Thymus (tissue), 11 donors: Measurements from ENCODE around the gene GNA14. TPM values are rescaled to one million over a fixed set of nuclear protein-coding genes. Genes with fewer than 3 reads are reported as not detected.

Experiments
- DNase-seq, 9 donors: peaks; one replicate each; pipeline ENCODE4 v3.0.0-alpha.2; 2013; ENCODE audit warnings: low spot score in 9 of 9, low read depth in 6 of 9, missing footprints in 1 of 9
- H3K27ac ChIP-seq, 2 donors: one replicate each; pipeline ENCODE4 v1.5.1; 2013; ENCODE audit warnings: control low read depth in 1 of 2, low read depth in 1 of 2, low read length in 1 of 2, mild to moderate bottlenecking in 1 of 2, moderate library complexity in 1 of 2
- H3K27me3 ChIP-seq, 2 donors: one replicate each; pipeline ENCODE4 v1.5.1; 2013; ENCODE audit warnings: low read length in 1 of 2; ENCODE audit not compliant: control insufficient read depth in 2 of 2, insufficient read depth in 1 of 2
- H3K36me3 ChIP-seq, 2 donors: one replicate each; pipeline ENCODE4 v1.5.1; 2013; ENCODE audit warnings: low read length in 1 of 2, mild to moderate bottlenecking in 1 of 2, moderate library complexity in 1 of 2; ENCODE audit not compliant: control insufficient read depth in 2 of 2, insufficient read depth in 2 of 2
- H3K4me1 ChIP-seq, 2 donors: one replicate each; pipeline ENCODE4 v1.5.1; 2013; ENCODE audit warnings: low read length in 2 of 2; ENCODE audit not compliant: control insufficient read depth in 2 of 2, insufficient read depth in 2 of 2
- H3K4me3 ChIP-seq, 2 donors: one replicate each; pipeline ENCODE4 v1.5.1; 2013; ENCODE audit warnings: low read length in 2 of 2, control low read depth in 1 of 2, mild to moderate bottlenecking in 1 of 2
- H3K9me3 ChIP-seq, 2 donors: one replicate each; pipeline ENCODE4 v1.5.1; 2013; ENCODE audit warnings: low read length in 1 of 2, mild to moderate bottlenecking in 1 of 2; ENCODE audit not compliant: control insufficient read depth in 2 of 2, insufficient read depth in 1 of 2
- WGBS: extraction: QIAGEN DNeasy Blood & Tissue Kit; methylation state at CpG from one replicate; pipeline ENCODE4 v1.1.7; 2013; 5-methylcytosine and 5-hydroxymethylcytosine counted together
- polyA plus RNA-seq: library from polyadenylated mRNA; stranded (reverse); fragments of 200-250 nt; gene quantifications from one replicate; pipeline ENCODE4 v1.2.3, GENCODE V29; 2013
- total RNA-seq: library from RNA; stranded (reverse); fragments of 120-200 nt; gene quantifications from one replicate; pipeline ENCODE4 v1.2.4, GENCODE V29; 2013
- donor health status: healthy.

Gene GNA14
- total and polyA plus RNA-seq, 2 donors = 0.47 to 1.4 TPM

- H3K27me3 ChIP-seq = no peaks in the 10 kb centered on the region
- DNase-seq = no peak
- no peaks in the 10 kb centered on the region for H3K9me3 ChIP-seq
- no peaks in the 10 kb centered on the region for H3K36me3 ChIP-seq
- H3K4me1 ChIP-seq = no peaks in the 10 kb centered on the region
- H3K4me3 ChIP-seq = no peak overlapping the region
- H3K27ac ChIP-seq = no peak overlapping the region
- 91% methylated on average over 7 of the region's 7 CpGs for WGBS
These were observed 220.7 kb downstream of the GNA14 start for GRCh38 chr9:77427256-77427927.

- no peaks in the 10 kb centered on the region for H3K4me1 ChIP-seq
- H3K36me3 ChIP-seq = no peaks in the 10 kb centered on the region
- WGBS = 61% methylated on average over 3 of the region's 3 CpGs
- no peak overlapping the region for H3K27ac ChIP-seq
- no peak for DNase-seq
- no peak overlapping the region for H3K4me3 ChIP-seq
- no peaks in the 10 kb centered on the region for H3K27me3 ChIP-seq
- H3K9me3 ChIP-seq = no peaks in the 10 kb centered on the region
These were observed 221.4 kb downstream of the GNA14 start for GRCh38 chr9:77426712-77427111.

- no peaks in the 10 kb centered on the region for H3K36me3 ChIP-seq
- H3K4me3 ChIP-seq = no peak overlapping the region
- no peaks in the 10 kb centered on the region for H3K9me3 ChIP-seq
- H3K4me1 ChIP-seq = no peaks in the 10 kb centered on the region
- DNase-seq = no peak
- no peaks in the 10 kb centered on the region for H3K27me3 ChIP-seq
- H3K27ac ChIP-seq = no peak overlapping the region
- 74% methylated on average over 2 of the region's 2 CpGs for WGBS
These were observed 223.1 kb downstream of the GNA14 start for GRCh38 chr9:77424993-77425392.

DNA sequence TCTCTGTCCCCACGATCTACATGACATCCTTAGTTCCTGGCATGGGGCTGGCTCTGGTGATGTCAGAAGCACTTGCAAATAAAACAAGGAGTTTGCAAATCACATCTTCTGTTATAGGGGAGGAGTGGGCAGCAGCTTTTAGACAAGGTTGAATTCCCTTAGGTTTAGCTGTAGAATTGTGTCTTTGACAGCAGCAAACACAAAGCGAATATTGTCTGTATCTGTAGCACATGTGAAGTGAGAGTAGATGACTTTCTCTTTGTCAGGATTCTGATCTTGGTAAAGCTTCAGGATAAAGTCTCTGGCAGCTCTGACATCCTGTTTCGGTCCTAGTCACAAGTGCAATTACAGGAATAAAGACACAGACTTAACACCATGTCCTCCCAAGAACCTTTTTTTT, 224.3 kb downstream of the GNA14 start:
- Histone ChIP-seq H3K9me3 (no peaks in the 10 kb centered on the region), H3K4me1 (no peaks in the 10 kb centered on the region), H3K27ac (no peak overlapping the region), H3K4me3 (no peak overlapping the region), H3K27me3 (no peaks in the 10 kb centered on the region), H3K36me3 (no peaks in the 10 kb centered on the region)
- WGBS = 98% methylated on average over 3 of the region's 3 CpGs
- DNase-seq = no peak

- Histone ChIP-seq H3K27ac (no peak overlapping the region), H3K36me3 (no peaks in the 10 kb centered on the region), H3K4me1 (no peaks in the 10 kb centered on the region), H3K27me3 (no peaks in the 10 kb centered on the region), H3K4me3 (no peak overlapping the region), H3K9me3 (no peaks in the 10 kb centered on the region)
- DNase-seq = no peak
- WGBS = 97% methylated on average over 3 of the region's 3 CpGs
These were observed 225.2 kb downstream of the GNA14 start for GRCh38 chr9:77422969-77423368.

DNA sequence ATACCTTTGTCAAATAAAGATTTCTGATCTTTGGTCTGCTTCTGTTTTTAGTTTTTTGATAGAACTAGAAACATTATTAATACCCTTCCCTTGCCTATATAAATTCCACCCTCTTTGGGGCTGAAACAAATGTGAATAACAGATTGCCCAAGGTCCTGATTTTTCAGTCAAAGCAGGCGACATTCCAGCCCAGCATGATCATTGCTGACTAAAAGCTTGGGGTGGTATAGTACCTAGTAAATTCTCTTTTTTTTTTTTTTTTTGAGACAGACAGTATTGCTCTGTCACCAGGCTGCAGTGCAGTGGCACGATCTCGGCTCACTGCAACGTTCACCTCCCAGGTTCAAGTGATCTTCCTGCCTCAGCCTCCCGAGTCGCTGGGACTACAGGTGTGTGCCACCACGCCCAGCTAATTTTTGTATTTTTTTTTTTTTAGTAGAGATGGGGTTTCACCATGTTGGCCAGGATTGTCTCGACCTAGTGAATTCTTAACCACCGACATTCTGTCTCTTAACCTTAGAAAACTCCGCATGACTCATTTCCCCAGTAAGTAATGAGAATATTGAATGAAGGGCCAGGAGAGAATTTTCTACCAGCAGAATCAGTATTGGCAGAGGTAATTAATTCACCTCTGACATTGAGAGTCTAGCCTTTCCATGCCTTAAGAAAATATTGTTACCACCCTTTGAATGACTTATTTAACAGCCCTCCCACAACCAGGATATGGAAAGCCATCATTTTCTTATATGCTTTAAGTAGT, 226.4 kb downstream of the GNA14 start:
- Histone ChIP-seq H3K27ac (no peak overlapping the region), H3K36me3 (no peaks in the 10 kb centered on the region), H3K4me1 (no peaks in the 10 kb centered on the region), H3K27me3 (no peaks in the 10 kb centered on the region), H3K9me3 (no peaks in the 10 kb centered on the region), H3K4me3 (no peak overlapping the region)
- 97% methylated on average over 10 of the region's 10 CpGs for WGBS
- no peak for DNase-seq

DNA sequence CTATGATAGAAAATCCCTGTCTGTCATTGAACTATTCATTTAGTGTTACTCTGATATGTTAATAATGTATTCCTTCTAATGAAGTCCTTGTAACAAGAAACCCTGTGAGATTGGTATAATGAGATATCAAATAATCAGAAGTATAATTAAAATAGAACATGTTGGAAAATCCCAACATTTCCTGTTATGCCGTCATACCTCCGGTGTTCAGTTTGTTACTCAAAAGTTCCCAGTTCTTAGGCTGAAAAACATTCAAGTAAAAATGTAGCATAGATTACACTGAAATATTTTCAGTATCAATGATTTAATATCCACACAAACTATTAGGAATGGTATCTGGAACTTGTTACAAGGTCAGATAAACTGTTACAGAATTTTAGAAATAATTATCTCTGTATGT, 227.5 kb downstream of the GNA14 start:
- Histone ChIP-seq H3K27ac (no peak overlapping the region), H3K4me1 (no peaks in the 10 kb centered on the region), H3K36me3 (no peaks in the 10 kb centered on the region), H3K9me3 (no peaks in the 10 kb centered on the region), H3K4me3 (no peak overlapping the region), H3K27me3 (no peaks in the 10 kb centered on the region)
- WGBS = 97% methylated on average over 2 of the region's 2 CpGs
- no peak for DNase-seq

GRCh38 chr9:77418226-77418625, 229.9 kb downstream of the GNA14 start:
- Histone ChIP-seq H3K36me3 (no peaks in the 10 kb centered on the region), H3K4me1 (no peaks in the 10 kb centered on the region), H3K27ac (no peak overlapping the region), H3K27me3 (no peaks in the 10 kb centered on the region), H3K9me3 (no peaks in the 10 kb centered on the region), H3K4me3 (no peak overlapping the region)
- no peak for DNase-seq

DNA sequence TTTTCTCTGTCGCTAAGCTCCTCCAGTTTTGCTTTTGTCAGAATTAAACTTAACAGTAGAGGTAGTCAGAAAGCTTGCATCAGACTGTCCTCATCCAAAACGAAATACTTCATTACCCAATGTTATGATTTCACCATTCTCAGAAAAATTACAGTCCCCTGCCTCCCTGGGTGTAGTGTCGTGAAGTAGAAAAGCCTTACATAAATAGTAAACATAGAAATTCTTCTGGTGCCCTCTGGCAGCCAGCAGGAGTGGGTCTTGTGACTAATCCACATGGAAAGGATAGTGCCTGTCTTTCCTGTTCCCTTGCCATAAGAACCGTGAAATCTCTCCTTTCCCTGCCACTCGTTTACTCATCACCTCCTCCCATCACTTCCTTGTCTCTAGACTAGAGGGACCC, 230.6 kb downstream of the GNA14 start:
- 92% methylated on average over 5 of the region's 5 CpGs for WGBS
- Histone ChIP-seq H3K4me1 (no peaks in the 10 kb centered on the region), H3K9me3 (no peaks in the 10 kb centered on the region), H3K27me3 (no peaks in the 10 kb centered on the region), H3K27ac (no peak overlapping the region), H3K4me3 (no peak overlapping the region), H3K36me3 (no peaks in the 10 kb centered on the region)
- DNase-seq = no peak
